BLaER1 (cell line): ENCODE measurements around the gene UBN1.

Source experiments
- H3K27ac ChIP-seq: shearing (Covaris generic); formaldehyde crosslinking; 2 replicates; pipeline ENCODE4 v1.8.1; 2022
- H3K27me3 ChIP-seq: shearing (Covaris generic); formaldehyde crosslinking; 2 replicates; pipeline ENCODE4 v1.8.1; 2022
- H3K36me3 ChIP-seq: shearing (Covaris generic); formaldehyde crosslinking; 2 replicates; pipeline ENCODE4 v1.8.1; 2022
- H3K4me1 ChIP-seq: shearing (Covaris generic); formaldehyde crosslinking; 2 replicates; pipeline ENCODE4 v1.8.1; 2022
- H3K4me2 ChIP-seq: shearing (Covaris generic); formaldehyde crosslinking; 2 replicates; pipeline ENCODE4 v1.8.1; 2022
- H3K4me3 ChIP-seq: shearing (Covaris generic); formaldehyde crosslinking; 2 replicates; pipeline ENCODE4 v1.8.1; 2022
- H3K9ac ChIP-seq: shearing (Covaris generic); formaldehyde crosslinking; 2 replicates; pipeline ENCODE4 v1.8.1; 2022
- H3K9me3 ChIP-seq: shearing (Covaris generic); formaldehyde crosslinking; 2 replicates; pipeline ENCODE4 v1.8.1; 2022
- H4K20me1 ChIP-seq: shearing (Covaris generic); formaldehyde crosslinking; 2 replicates; pipeline ENCODE4 v1.8.1; 2022
- Cebpa-rat ChIP-seq: shearing (Covaris generic); IDR thresholded peaks from 2 replicates; pipeline ENCODE4 v1.8.1; 2022

The UBN1 gene

DNA sequence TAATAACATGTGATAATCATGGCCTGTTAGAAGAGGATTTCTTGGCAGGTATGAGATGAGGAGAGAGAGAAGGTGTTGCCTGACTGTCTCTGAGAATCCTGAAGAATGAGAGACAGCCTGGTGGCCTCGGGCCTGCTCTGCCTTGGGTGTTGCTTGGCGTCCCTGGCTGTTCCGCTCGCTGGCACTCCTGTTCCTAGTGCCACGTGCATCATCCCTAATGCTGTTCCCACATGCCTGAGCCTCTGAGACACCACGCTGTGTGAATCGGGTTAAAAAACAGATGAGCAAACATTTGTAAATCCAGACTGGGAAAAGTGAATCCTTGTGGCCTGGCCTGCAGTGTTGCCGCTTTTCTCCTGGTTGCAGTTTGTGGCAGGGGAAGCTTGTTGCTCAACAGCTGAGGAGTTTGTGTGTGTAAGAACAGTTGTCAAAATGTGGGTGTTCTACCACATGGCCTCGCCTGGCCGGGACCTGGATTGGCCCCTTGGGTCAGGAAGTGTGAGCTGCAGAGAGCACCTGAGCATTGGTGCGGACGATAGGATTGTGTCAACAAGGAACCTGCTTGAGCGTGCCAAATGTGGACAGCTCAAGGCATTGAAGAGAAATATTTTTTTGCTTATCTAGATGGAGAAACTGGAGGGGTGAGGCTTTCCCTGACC, 22.0 kb downstream of the UBN1 start:
- Histone ChIP-seq H3K4me3 (no peak overlapping the region), H3K9ac (no peak overlapping the region), H3K27ac (no peak overlapping the region), H3K9me3 (no peaks in the 10 kb centered on the region), H3K36me3 (peaks cover 89% of the 10 kb centered on the region), H3K4me2 (no peak overlapping the region), H3K4me1 (peaks cover 10% of the 10 kb centered on the region), H4K20me1 (peaks cover 76% of the 10 kb centered on the region), H3K27me3 (no peaks in the 10 kb centered on the region)
- TF ChIP-seq Cebpa-rat: no peak

DNA sequence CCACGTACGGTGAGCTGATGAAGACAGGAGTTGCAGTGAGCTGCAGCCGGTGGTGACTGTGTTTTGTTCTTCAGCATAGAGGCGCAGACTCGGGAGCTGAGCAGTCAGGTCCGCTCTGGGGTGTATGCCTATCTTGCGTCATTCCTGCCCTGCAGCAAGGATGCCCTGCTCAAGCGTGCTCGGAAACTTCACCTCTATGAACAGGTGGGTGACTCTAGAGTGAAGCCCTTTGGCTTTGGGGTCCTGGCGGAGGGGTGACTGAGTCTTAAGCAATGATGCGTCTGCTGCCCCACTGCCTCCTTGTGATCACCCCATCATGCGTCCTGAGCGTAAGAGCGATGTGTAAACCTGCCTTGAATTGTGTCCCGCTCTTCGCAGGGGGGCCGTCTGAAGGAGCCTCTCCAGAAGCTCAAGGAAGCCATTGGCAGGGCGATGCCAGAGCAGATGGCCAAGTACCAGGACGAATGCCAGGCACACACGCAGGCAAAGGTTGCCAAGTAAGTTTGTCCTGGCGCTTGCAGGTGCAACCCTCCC, 22.9 kb downstream of the UBN1 start:
- H3K4me2 ChIP-seq: no peak overlapping the region
- no peak overlapping the region for H3K4me3 ChIP-seq
- H4K20me1 ChIP-seq: peaks cover 76% of the 10 kb centered on the region
- no peak overlapping the region for H3K27ac ChIP-seq
- TF ChIP-seq Cebpa-rat: no peak
- H3K4me1 ChIP-seq: peaks cover 4% of the 10 kb centered on the region
- no peaks in the 10 kb centered on the region for H3K27me3 ChIP-seq
- peaks cover 92% of the 10 kb centered on the region for H3K36me3 ChIP-seq
- no peaks in the 10 kb centered on the region for H3K9me3 ChIP-seq
- H3K9ac ChIP-seq: no peak overlapping the region

DNA sequence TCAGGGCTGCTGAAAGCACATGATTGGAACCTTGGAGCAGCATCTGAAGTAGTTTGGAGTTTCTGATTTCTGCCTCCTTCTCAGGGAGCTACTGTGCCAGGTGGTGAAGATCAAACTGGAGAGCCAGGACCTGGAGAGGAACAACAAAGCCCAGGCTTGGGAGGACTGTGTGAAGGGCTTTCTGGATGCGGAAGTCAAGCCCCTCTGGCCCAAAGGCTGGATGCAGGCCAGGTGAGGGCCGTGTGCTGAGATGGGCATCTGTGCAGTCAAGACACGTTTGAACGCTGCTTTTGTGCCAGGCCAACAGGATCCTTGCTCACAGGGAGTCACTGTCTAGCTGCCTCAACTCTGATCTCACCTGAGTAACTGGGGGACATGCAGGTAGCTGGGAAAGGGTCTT, 23.8 kb downstream of the UBN1 start:
- Histone ChIP-seq H3K9ac (no peak overlapping the region), H3K4me2 (no peak overlapping the region), H3K4me3 (no peak overlapping the region), H3K4me1 (no peaks in the 10 kb centered on the region), H3K27ac (no peak overlapping the region), H3K27me3 (no peaks in the 10 kb centered on the region), H3K36me3 (peaks cover 99% of the 10 kb centered on the region), H3K9me3 (no peaks in the 10 kb centered on the region), H4K20me1 (peaks cover 75% of the 10 kb centered on the region)
- no peak for TF ChIP-seq Cebpa-rat

DNA sequence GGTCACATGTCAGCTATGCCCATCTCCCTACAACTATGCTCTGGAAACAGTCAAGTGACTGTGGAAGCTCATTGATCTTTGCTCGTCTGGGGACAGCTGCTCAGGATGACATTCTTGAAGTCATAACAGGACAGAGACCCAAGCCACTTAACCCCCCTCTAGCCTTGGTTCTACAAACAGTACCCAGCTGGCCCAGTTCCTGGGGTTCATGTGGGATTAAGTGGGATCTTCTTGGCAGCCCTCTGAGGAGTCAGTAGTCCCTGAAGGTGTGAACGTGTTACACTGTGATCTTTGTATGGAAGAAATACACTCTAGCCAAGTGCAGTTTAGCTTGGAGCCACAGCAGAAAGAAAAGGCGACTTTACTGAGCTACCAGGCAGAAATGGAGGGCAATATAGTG, 25.8 kb downstream of the UBN1 start:
- no peaks in the 10 kb centered on the region for H3K9me3 ChIP-seq
- H3K9ac ChIP-seq: no peak overlapping the region
- H3K4me2 ChIP-seq: no peak overlapping the region
- H3K4me1 ChIP-seq: no peaks in the 10 kb centered on the region
- TF ChIP-seq Cebpa-rat: no peak
- peaks cover 72% of the 10 kb centered on the region for H4K20me1 ChIP-seq
- H3K36me3 ChIP-seq: peaks cover 99% of the 10 kb centered on the region
- no peak overlapping the region for H3K4me3 ChIP-seq
- no peak overlapping the region for H3K27ac ChIP-seq
- H3K27me3 ChIP-seq: no peaks in the 10 kb centered on the region

DNA sequence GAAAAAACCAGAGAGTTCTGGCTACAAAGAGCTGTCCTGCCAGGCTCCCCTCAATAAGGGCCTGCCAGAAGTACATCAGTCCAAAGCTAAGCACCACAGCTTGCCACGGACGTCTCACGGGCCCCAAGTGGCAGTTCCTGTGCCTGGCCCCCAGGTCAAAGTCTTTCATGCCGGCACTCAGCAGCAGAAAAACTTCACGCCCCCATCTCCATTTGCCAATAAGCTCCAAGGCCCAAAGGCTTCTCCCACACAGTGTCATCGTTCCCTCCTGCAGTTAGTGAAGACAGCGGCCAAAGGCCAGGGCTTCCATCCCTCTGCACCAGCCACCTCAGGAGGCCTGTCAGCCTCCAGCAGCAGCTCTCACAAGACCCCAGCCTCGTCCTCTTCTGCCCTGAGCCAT, 27.4 kb downstream of the UBN1 start:
- Histone ChIP-seq H3K4me1 (no peaks in the 10 kb centered on the region), H3K4me2 (no peak overlapping the region), H3K4me3 (no peak overlapping the region), H3K27me3 (no peaks in the 10 kb centered on the region), H4K20me1 (peaks cover 68% of the 10 kb centered on the region), H3K9ac (no peak overlapping the region), H3K27ac (no peak overlapping the region), H3K9me3 (no peaks in the 10 kb centered on the region), H3K36me3 (peaks cover 99% of the 10 kb centered on the region)
- TF ChIP-seq Cebpa-rat: no peak

DNA sequence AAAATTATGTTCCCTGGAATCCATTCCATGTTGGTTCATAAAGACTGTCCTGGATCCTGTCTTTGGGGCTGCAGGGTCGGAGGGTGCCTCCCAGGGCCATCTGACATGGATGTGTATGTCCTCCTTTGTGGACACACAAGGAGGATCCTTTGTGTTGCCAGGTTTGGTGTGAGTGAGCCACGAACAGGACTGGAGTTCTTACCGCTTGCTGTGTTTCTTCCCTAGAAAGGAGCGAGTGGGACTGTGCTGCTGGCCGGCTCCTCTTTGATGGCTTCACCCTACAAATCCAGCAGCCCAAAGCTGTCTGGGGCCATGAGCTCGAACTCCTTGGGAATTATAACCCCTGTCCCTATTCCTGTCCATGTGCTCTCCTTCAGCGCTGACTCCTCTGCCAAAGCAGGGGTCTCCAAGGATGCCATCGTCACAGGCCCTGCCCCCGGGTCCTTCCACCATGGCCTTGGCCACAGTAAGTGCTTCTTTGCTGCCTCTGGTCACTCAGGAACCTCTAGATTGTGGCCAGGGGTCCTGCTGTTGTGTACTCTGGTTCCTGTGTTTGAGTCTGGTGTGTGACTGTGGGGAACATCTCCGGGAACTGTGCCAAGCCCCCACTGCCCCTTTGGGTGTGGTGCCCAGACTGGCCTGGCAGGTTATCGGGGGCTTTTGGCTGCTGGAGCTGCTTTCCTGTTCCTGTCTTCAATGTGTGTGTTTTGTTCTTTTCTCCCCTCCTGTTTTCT, 29.5 kb downstream of the UBN1 start:
- H3K9me3 ChIP-seq: no peaks in the 10 kb centered on the region
- H3K36me3 ChIP-seq: peaks cover 99% of the 10 kb centered on the region
- no peak for TF ChIP-seq Cebpa-rat

DNA sequence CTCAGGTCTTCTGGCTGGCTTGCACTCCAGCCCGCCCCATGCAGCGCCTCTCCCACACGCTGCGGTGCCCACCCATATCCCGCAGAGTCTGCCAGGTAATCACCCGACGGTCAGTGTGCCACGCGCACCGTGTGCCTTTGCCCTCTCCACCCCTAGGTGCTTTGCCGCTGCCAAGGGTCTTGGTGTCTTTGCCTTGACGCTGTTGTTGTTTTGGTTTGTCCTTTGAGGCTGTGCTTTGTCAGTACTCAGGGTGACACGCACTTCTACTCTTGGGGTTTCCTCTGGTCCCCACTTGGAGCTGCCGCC, 30.1 kb downstream of the UBN1 start:
- H4K20me1 ChIP-seq: peaks cover 74% of the 10 kb centered on the region
- H3K27ac ChIP-seq: no peak overlapping the region
- H3K9ac ChIP-seq: no peak overlapping the region
- no peaks in the 10 kb centered on the region for H3K9me3 ChIP-seq
- H3K36me3 ChIP-seq: peaks cover 100% of the 10 kb centered on the region
- H3K4me3 ChIP-seq: no peak overlapping the region
- H3K27me3 ChIP-seq: no peaks in the 10 kb centered on the region
- H3K4me2 ChIP-seq: no peak overlapping the region
- no peaks in the 10 kb centered on the region for H3K4me1 ChIP-seq
- TF ChIP-seq Cebpa-rat: no peak

More for the DNA sequence above, 29.5 kb downstream of the UBN1 start:
- Histone ChIP-seq H3K4me1 (no peaks in the 10 kb centered on the region), H3K27ac (no peak overlapping the region), H3K4me2 (no peak overlapping the region), H3K4me3 (no peak overlapping the region), H3K9ac (no peak overlapping the region), H4K20me1 (peaks cover 71% of the 10 kb centered on the region), H3K27me3 (no peaks in the 10 kb centered on the region)

DNA sequence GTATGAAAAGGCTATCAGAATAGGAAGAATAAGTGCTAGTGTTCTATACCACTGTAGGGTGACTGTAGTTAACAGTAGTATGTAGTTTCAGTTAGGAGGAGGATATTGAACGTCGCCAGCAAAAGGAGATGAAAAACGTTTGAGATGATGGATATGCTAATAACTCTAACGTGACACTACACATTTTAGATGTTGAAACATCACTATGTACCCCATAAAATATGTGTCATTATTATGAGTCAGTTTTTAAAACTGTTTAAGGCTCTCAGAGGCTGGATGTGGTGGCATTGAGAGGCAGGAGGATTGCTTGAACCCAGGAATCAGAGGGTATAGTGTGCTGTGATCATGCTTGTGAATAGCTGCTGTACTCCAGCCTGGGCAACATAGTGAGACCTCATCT, 31.8 kb downstream of the UBN1 start:
- peaks cover 86% of the 10 kb centered on the region for H4K20me1 ChIP-seq
- TF ChIP-seq Cebpa-rat: no peak

DNA sequence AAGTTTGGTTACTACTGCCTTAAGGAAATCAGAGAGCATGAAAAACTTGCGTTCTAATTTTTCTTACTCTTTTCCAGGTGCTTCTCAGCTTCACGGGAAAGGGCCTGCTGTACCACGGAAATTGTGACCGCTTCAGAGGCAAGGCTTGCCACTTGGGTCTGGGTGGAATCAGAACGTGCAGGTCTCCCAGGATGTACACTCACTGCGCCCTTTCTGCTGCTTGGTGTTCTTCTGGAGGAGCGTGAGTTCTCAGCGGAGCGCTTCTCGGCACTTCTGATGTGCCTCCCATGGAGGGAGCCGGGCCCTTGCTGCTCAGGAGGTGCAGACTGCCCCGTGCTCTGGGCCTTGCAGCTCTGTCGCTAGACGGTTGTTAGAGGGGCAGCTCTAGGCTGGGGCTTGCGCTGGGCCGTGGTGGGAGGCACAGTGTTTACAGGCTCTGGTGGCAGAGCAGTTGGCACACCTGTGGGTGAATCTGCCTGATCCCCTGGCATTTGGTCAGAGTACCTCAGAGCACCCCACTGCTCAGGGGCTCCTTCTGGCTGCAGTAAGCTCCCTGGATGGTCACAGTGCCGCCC, 32.8 kb downstream of the UBN1 start:
- Histone ChIP-seq H3K27me3 (no peaks in the 10 kb centered on the region), H4K20me1 (peaks cover 86% of the 10 kb centered on the region), H3K9ac (no peak overlapping the region), H3K4me2 (no peak overlapping the region), H3K4me3 (no peak overlapping the region), H3K9me3 (no peaks in the 10 kb centered on the region), H3K4me1 (no peaks in the 10 kb centered on the region), H3K27ac (no peak overlapping the region), H3K36me3 (peaks cover 100% of the 10 kb centered on the region)
- no peak for TF ChIP-seq Cebpa-rat

More for the DNA sequence above, 31.8 kb downstream of the UBN1 start:
- Histone ChIP-seq H3K27ac (no peak overlapping the region), H3K4me3 (no peak overlapping the region), H3K36me3 (peaks cover 100% of the 10 kb centered on the region), H3K9me3 (no peaks in the 10 kb centered on the region), H3K9ac (no peak overlapping the region), H3K27me3 (no peaks in the 10 kb centered on the region), H3K4me1 (no peaks in the 10 kb centered on the region), H3K4me2 (no peak overlapping the region)

DNA sequence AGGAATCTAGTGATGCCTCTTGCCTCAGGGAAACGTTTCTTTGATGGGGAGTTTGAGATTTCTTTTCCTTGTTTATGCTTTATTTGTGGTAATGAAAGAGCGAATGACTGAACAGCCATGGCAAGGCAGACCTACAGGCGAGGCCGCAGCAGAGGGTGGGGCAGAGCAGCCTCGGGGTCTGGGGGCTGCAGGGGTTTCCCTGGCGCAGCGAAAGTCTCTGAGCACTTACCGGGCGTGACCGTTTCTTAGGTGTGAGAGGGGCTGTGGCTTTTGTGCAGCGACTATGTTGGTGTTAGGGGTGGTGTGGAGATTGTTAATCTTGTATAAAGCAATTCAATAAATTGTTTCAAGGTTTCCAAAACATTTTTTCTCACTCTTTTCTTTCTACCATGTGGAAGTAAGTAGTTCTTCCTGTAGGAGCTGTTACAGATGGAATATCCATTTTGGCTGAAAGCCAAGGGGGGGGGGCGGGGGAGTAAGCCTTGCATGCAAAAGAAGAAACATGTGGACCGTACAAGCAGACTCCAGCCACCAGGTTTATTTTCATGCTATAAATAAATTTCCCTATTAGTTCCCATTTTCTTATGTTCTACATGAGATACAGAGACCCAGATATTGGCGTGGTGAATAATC, 34.8 kb downstream of the UBN1 start:
- H3K4me1 ChIP-seq: no peaks in the 10 kb centered on the region
- no peak for TF ChIP-seq Cebpa-rat
- no peak overlapping the region for H3K27ac ChIP-seq
- no peak overlapping the region for H3K4me2 ChIP-seq
- H3K4me3 ChIP-seq: no peak overlapping the region
- no peaks in the 10 kb centered on the region for H3K27me3 ChIP-seq
- no peaks in the 10 kb centered on the region for H3K9me3 ChIP-seq
- H3K9ac ChIP-seq: no peak overlapping the region
- H4K20me1 ChIP-seq: peaks cover 76% of the 10 kb centered on the region
- H3K36me3 ChIP-seq: peaks cover 100% of the 10 kb centered on the region
